Immature natural killer cell (primary cell): ENCODE data around the gene CREB3L1. TPM values are rescaled to one million over a fixed set of nuclear protein-coding genes. Genes with fewer than 3 reads are reported as not detected.

Experiments used
- DNase-seq, 3 donors: peaks; one replicate each; pipeline ENCODE4 v3.0.0; 2022; ENCODE audit warnings: mixed read lengths in 1 of 3
- H3K27ac Mint-ChIP-seq, 6 donors: one replicate each; pipeline ENCODE4 v1.8.0; 2020; ENCODE audit warnings: mixed read lengths in 6 of 6, mild to moderate bottlenecking in 5 of 6, inconsistent platforms in 4 of 6, moderate library complexity in 3 of 6
- H3K27me3 Mint-ChIP-seq, 3 donors: one replicate each; pipeline ENCODE4 v1.8.0; 2020 to 2021; ENCODE audit warnings: low read depth in 3 of 3, mild to moderate bottlenecking in 3 of 3, mixed read lengths in 3 of 3, moderate library complexity in 3 of 3, inconsistent platforms in 1 of 3
- H3K36me3 Mint-ChIP-seq, 3 donors: one replicate each; pipeline ENCODE4 v1.8.0; 2020; ENCODE audit warnings: mixed read lengths in 3 of 3, inconsistent platforms in 2 of 3, mild to moderate bottlenecking in 2 of 3
- H3K4me1 Mint-ChIP-seq, 2 donors: one replicate each; pipeline ENCODE4 v1.8.0; 2020; ENCODE audit warnings: inconsistent platforms in 2 of 2, mild to moderate bottlenecking in 2 of 2, mixed read lengths in 2 of 2, moderate library complexity in 1 of 2
- H3K4me3 Mint-ChIP-seq, 5 donors: one replicate each; pipeline ENCODE4 v1.8.0; 2020; ENCODE audit warnings: mild to moderate bottlenecking in 5 of 5, mixed read lengths in 5 of 5, inconsistent platforms in 3 of 5, moderate library complexity in 3 of 5
- H3K9me3 Mint-ChIP-seq, 6 donors: one replicate each; pipeline ENCODE4 v1.8.0; 2020; ENCODE audit warnings: mild to moderate bottlenecking in 6 of 6, mixed read lengths in 6 of 6, inconsistent platforms in 4 of 6, moderate library complexity in 3 of 6
- polyA plus RNA-seq, 3 donors: library from polyadenylated mRNA; unstranded; fragments of 300-500 nt; fragmentation: Illumina TruSeq; gene quantifications; one replicate each; pipeline ENCODE4 v1.2.3, GENCODE V29; 2021

The CREB3L1 gene
- polyA plus RNA-seq, 3 donors from 2014 or later, result not detected

DNA sequence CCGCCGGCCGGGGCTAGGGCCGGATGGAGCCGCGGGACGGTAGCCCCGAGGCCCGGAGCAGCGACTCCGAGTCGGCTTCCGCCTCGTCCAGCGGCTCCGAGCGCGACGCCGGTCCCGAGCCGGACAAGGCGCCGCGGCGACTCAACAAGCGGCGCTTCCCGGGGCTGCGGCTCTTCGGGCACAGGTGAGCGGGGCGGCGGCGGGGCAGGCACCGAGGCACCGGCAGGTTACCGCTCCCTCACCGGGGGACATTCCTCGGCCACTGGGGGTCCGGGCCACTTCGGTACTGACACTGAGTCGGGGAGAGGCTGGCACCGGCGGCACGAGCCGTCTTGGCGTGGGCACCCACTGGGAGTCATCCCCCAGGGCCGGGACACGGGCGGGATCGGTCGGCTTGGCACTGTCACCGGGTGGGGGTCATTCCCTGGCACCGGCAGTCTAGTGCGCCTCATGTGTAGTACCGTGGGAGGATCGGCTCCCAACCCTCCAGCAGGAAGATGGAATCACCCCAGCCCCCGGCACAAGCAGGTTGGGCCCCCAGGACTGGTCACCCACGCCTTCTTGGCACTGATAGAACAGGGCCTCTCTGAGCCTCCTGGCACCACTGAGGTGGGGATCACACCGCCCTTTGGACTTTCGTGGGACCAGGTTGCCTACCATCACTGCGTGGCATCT is 70.3 kb downstream of the CREB3L1 start:
- peaks cover 0 to 10% (median 0%) of the 10 kb centered on the region in 3 donors for H3K36me3 Mint-ChIP-seq
- DNase-seq, result no peak
- peaks cover 65 to 70% of the 10 kb centered on the region in 2 donors for H3K4me1 Mint-ChIP-seq
- H3K4me3 Mint-ChIP-seq, result peak overlapping the region; percentile 95 to 99 (median 97)
- H3K9me3 Mint-ChIP-seq, result no peaks in the 10 kb centered on the region
- H3K27me3 Mint-ChIP-seq, result peaks cover 15 to 34% (median 24%) of the 10 kb centered on the region in 3 donors
- peak overlapping the region; percentile 91 to 98 (median 96) for H3K27ac Mint-ChIP-seq

DNA sequence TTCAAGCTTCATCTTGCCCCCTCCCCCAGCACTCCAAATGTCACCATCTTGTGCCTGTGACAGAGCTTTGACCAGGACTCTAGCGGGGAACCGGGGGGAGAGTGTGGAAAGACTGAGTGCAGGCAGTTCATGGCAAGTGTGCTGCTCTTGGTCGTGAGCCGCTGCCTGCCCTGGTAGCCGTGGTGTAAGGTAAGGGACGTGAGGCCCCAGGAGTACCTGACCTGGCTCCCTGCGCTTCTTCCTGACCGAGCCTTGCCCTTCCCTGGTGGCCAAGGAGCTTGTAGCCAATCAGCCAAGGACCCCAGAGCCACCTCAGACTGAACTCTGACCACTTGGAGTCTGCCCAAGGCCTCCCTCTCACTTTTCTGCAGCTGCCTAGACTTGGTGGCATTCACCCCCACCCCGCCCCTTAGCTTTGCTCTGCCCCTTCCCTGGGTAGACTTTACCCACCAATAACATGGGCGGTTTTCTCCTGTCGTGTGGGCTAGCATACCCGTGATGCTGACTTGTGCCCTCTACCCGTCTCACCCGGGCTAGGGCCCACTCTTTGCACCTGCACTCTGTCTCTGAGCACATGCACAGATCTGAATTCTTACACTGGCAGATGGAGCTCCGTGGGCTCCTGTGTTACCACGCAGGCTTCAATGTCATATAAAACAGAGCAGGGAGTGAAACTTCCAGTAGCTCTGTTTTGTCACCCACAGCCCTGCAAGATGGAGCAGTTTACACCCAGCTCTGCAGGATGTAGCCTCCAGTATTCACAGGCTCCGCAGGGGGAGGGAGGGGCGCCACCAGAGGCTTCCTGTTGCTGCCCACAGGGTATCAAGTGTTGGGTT is 71.3 kb downstream of the CREB3L1 start:
- peak; percentile 83 to 85 (median 83) for DNase-seq
- Mint-ChIP-seq H3K36me3 (peaks cover 0 to 10% (median 0%) of the 10 kb centered on the region in 3 donors), H3K4me3 (peak overlapping the region; percentile 95 to 99 (median 97)), H3K27ac (peak overlapping the region; percentile 91 to 98 (median 96)), H3K27me3 (peaks cover 15 to 34% (median 26%) of the 10 kb centered on the region in 3 donors), H3K4me1 (peaks cover 75 to 80% of the 10 kb centered on the region in 2 donors), H3K9me3 (no peaks in the 10 kb centered on the region)

DNA sequence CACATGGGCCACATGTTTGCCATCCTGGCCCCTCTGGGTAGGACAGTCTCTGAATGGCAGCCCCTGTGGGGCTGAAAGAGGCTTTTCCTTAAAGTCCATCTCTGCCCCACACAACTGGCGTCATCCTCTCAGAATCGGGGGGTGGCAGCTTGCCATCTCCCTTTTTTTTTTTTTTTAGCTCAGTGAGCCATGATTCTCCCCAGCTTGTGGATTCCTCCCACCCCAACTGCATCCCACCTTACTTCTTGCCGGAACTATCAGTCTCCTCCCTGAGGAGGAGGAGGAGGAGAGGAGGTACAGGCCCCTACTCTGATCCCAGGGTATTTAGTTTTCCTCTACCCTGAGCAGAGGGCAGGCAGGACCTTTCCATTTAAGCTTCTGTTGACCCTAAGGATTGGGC is 73.2 kb downstream of the CREB3L1 start:
- peaks cover 15 to 30% (median 23%) of the 10 kb centered on the region in 3 donors for H3K27me3 Mint-ChIP-seq
- peaks cover 0 to 10% (median 0%) of the 10 kb centered on the region in 3 donors for H3K36me3 Mint-ChIP-seq
- DNase-seq, result no peak
- H3K4me3 Mint-ChIP-seq, result peak overlapping the region; percentile 67 to 99 (median 97)
- no peaks in the 10 kb centered on the region for H3K9me3 Mint-ChIP-seq
- H3K27ac Mint-ChIP-seq, result peak overlapping the region in 5 of 6 donors; percentile 17 to 96 (median 70)
- peaks cover 79 to 86% of the 10 kb centered on the region in 2 donors for H3K4me1 Mint-ChIP-seq

DNA sequence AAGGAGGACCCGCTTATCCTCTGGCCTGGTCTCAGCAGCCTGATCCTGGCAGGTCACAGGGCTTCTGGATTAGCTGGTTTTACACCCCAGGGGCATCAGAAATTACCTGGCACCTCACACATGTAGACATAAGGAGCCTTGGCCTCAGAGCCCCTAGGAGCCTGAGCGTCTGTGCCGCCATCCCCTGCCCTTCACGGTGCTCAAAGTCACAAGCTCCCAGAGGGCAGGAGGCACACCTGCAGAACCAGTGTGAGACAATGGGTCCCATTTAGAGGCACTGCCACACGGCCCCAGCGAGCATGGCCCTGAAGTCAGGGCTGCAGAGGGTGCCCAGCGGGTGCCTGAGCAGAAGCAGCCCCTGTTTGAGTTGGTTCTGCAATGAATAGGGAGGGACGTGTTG is 73.7 kb downstream of the CREB3L1 start:
- peak overlapping the region; percentile 70 to 96 (median 82) for H3K27ac Mint-ChIP-seq
- peaks cover 79 to 85% of the 10 kb centered on the region in 2 donors for H3K4me1 Mint-ChIP-seq

DNA sequence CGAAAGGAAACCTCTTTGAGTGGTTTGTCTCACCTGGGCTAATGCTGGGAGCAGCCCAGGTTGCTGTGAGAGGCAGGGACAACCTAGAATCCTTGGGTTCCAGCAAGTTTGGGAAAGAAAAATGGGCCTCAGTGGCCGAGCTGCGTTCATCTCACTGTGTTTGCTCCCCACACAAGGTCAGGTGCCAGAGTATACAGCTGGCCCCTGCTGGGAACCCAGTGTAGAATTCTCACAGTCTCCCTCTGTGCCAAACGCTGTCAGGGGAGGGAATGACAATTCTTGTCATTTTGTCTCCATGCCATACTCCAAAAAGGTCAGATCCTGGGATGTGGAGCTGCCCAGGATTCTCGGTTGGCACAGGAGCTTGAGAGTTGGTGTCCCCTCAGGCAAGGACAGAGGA is 74.1 kb downstream of the CREB3L1 start:
- peaks cover 79 to 85% of the 10 kb centered on the region in 2 donors for H3K4me1 Mint-ChIP-seq
- peaks cover 0 to 10% (median 0%) of the 10 kb centered on the region in 3 donors for H3K36me3 Mint-ChIP-seq
- DNase-seq, result no peak
- H3K9me3 Mint-ChIP-seq, result no peaks in the 10 kb centered on the region
- peaks cover 10 to 21% (median 18%) of the 10 kb centered on the region in 3 donors for H3K27me3 Mint-ChIP-seq
- peak overlapping the region; percentile 67 to 99 (median 97) for H3K4me3 Mint-ChIP-seq
- peak overlapping the region; percentile 70 to 96 (median 82) for H3K27ac Mint-ChIP-seq

More for the DNA sequence above, 73.7 kb downstream of the CREB3L1 start:
- H3K27me3 Mint-ChIP-seq, result peaks cover 13 to 26% (median 23%) of the 10 kb centered on the region in 3 donors
- H3K9me3 Mint-ChIP-seq, result no peaks in the 10 kb centered on the region
- H3K36me3 Mint-ChIP-seq, result peaks cover 0 to 10% (median 0%) of the 10 kb centered on the region in 3 donors
- no peak for DNase-seq
- peak overlapping the region; percentile 67 to 99 (median 97) for H3K4me3 Mint-ChIP-seq

DNA sequence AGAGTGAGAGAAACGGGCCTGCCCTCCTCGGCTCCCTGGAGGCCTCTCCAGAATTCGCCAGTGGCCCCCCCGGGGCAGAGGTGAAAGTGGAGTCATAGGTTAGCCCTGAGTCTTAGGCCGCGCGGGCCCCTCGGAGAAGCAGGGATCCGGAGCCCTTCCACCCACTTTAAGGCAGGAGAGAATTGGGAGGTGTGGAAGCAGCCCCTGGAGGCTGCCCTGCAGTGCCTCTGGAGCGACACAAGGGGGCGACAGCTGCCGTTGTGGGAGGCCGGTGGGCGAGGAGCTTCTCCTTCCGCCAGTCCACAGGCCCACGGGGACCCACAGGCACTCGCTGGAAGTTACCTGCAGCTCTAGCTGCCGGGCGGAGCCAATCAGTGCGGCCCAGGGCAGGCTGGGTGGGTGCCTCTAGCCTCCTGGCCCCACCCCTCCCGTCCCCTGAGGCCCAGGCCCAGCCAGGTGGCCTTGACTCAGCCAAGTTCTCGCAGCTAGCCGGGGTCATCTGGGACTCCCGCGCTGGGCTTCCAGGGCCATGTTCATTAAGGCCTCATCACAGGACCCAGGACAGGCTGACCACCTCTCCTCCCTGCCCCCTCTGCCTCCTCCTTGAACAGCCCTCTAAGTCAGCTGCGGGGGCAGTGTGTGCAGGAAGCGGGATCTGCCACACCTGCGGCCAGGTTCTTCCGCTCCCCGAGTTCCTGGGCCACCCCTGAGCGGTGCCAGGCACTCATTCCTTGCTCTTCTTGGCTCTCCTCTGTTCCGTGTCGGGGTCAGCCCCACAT is 74.8 kb downstream of the CREB3L1 start:
- Mint-ChIP-seq H3K4me3 (peak overlapping the region; percentile 72 to 99 (median 97)), H3K27me3 (peaks cover 5 to 16% (median 14%) of the 10 kb centered on the region in 3 donors), H3K27ac (peak overlapping the region; percentile 70 to 96 (median 91)), H3K9me3 (no peaks in the 10 kb centered on the region), H3K36me3 (peaks cover 0 to 10% (median 0%) of the 10 kb centered on the region in 3 donors), H3K4me1 (peaks cover 81 to 87% of the 10 kb centered on the region in 2 donors)
- DNase-seq, result peak; percentile 60 to 74 (median 68)

DNA sequence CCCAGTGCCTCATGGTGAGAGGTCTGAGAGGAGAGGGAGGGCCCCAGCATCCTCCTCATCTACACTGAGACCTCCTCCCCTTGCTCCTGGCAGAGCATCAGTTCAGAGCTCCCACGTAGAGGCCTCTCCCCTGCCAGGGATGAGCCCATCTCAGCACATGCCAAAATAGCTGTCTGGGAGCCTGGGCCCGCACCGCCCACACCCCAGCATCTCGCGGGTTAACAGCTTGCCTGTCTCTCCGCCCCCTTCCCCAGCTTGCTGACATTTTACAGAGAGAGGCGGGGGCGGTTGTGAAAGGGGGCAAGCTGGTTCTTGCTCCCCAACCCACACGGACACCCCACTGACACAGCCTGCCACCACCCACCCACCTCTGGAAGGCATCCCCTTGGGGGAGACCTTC is 76.2 kb downstream of the CREB3L1 start:
- Mint-ChIP-seq H3K27ac (peak overlapping the region; percentile 63 to 92 (median 88)), H3K9me3 (no peaks in the 10 kb centered on the region), H3K27me3 (peaks cover 4 to 13% (median 9%) of the 10 kb centered on the region in 3 donors), H3K4me3 (peak overlapping the region; percentile 68 to 78 (median 74)), H3K4me1 (peaks cover 93 to 98% of the 10 kb centered on the region in 2 donors), H3K36me3 (peaks cover 0 to 10% (median 0%) of the 10 kb centered on the region in 3 donors)
- DNase-seq, result no peak

DNA sequence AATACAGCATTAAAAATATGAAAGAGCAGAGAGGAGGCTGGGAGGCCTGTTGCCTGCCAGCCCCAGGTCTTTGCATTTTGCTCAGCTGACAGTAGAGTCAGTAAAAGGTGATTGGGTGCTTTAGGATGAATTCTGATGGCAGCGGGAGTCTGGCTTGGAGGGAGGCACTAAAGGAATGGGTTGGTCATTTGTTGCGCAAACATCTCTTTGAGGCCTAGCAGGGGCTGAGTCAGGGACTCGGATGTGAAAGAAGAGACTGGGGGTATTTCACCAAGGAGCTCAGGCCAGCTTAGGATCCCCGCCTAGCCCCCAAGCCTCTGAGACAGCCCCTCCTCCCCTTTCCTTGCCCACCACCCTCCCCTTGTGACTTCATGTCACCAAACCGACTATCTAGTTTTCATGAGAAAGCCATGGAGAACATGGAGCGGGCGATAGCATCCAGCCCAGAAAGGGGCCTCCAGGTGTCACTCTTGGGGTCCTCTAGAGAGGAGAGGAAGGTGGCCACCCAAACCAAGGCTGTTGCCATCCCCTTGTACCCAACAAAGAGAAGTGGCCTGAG is 79.5 kb downstream of the CREB3L1 start:
- peak overlapping the region; percentile 45 to 67 (median 58) for H3K4me3 Mint-ChIP-seq
- H3K27ac Mint-ChIP-seq, result peak overlapping the region; percentile 73 to 91 (median 82)
- no peaks in the 10 kb centered on the region for H3K9me3 Mint-ChIP-seq
- peaks cover 83 to 90% of the 10 kb centered on the region in 2 donors for H3K4me1 Mint-ChIP-seq
- no peak for DNase-seq
- no peaks in the 10 kb centered on the region for H3K36me3 Mint-ChIP-seq
- H3K27me3 Mint-ChIP-seq, result peaks cover 0 to 8% (median 7%) of the 10 kb centered on the region in 3 donors

DNA sequence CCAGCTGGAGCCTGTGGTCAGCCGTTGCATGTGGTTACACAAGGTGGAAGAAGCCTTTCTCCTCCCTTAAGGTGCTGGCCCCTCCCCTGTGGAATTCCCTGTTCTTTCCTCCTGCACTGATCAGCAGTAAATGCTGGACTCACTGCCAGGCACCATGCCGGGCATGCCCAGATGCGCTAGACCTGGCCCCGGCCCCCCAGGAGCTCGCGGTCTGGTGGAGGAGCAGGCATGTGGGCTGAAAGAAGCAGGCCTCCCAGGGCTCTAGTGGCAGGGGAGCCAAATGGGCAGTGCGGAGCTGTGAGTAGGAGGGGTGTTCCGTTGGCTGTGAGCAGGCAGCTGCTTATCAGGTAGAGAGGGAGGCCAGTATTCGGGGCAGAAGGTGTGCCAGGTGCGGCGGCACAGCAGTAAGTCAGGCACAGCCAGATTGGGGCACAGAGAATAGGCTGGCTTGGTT is 80.0 kb downstream of the CREB3L1 start:
- Mint-ChIP-seq H3K9me3 (no peaks in the 10 kb centered on the region), H3K27me3 (peaks cover 0 to 7% (median 6%) of the 10 kb centered on the region in 3 donors), H3K36me3 (no peaks in the 10 kb centered on the region), H3K4me3 (peak overlapping the region; percentile 6 to 53 (median 31)), H3K4me1 (peaks cover 85 to 91% of the 10 kb centered on the region in 2 donors), H3K27ac (peak overlapping the region; percentile 73 to 94 (median 80))
- no peak for DNase-seq

DNA sequence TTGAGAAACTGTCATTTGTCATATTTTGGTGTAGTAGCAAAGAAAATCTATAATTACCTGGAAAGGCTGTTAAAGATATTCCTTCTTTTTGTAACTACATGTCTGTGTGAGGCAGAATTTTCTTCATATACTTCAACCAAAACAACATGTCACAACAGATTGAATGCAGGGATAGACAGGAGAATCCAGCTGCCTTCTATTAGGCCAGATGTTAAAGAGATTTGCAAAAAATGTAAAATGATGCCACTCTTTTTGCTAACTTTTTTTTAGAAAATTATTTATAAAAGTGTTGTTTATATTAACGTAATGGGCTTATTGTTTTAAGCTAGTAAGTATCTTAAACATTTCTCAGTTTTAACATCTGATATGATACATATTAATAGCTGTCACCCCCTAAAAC is 82.5 kb downstream of the CREB3L1 start:
- no peaks in the 10 kb centered on the region for H3K9me3 Mint-ChIP-seq
- H3K4me3 Mint-ChIP-seq, result peak overlapping the region in 4 of 5 donors; percentile 30 to 62 (median 46)

DNA sequence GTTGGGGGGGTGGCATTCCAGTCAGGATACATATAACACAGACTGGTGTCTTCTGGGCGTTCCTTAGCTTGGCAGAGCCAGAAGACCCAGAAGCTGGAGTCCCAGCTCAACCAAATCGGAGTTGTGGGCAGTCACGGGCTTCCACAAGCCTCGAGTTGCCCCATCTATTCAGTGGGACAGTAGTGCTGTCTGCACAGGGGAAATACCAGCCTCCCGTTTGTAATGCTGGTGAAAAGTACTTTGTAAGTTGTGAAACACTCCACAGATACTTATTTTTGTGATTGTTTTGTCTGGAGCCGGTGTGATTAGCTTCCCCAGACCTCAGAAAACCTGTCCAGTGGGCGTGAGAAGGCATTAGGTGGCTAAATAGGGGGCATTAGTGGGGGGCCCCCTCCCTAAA is 83.4 kb downstream of the CREB3L1 start:
- DNase-seq, result no peak
- Mint-ChIP-seq H3K36me3 (no peaks in the 10 kb centered on the region), H3K27ac (peak overlapping the region; percentile 85 to 95 (median 92)), H3K4me3 (peak overlapping the region; percentile 83 to 94 (median 85)), H3K4me1 (peaks cover 89 to 91% of the 10 kb centered on the region in 2 donors), H3K9me3 (no peaks in the 10 kb centered on the region), H3K27me3 (peaks cover 1 to 8% (median 4%) of the 10 kb centered on the region in 3 donors)

More for the DNA sequence above, 82.5 kb downstream of the CREB3L1 start:
- Mint-ChIP-seq H3K27ac (peak overlapping the region; percentile 27 to 95 (median 81)), H3K27me3 (peaks cover 1 to 6% (median 3%) of the 10 kb centered on the region in 3 donors), H3K36me3 (no peaks in the 10 kb centered on the region), H3K4me1 (peaks cover 86 to 90% of the 10 kb centered on the region in 2 donors)
- no peak for DNase-seq

DNA sequence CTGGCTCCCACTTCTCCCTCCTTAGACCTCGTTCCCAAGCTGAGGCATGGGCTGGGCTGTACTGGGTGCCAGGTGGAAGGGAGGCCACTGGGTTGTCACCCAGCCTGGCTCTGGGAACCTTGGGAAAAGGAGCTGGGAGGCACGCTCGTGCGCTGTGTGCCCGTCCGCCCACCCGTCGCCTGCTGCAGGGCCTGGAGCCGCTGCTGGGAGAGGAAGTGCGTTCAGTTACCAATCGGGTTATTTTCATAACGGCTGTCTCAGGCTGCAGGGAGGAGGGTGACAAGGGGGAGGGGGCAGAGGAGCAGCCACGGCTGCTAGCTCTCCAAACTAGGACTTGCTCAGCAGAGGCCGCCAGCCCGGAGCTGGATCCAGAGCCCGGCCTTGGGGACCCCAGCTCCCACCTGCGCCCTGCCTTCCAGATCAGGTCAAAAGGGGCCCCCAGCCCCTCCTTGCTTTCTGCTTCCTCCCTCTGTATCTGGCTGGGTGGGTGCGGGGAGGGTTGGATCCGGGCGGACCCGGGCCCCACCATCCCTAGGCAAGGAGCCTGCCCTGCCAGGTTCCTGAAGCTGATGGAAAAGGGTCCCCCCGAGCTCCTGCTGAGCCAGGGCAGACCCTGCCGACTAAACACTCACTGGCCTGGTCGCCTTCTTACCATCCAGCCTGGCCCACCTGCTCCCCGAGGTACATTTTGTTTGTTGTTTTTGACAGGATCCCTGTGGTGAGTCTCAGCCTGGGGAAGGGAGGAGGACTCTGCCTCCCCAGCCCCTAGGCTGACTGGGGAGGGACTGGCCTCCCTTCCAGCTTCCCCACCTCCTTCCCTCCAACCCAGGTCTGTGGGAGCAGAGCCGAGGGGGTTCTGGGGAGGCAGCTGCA is 84.1 kb downstream of the CREB3L1 start:
- Mint-ChIP-seq H3K27ac (peak overlapping the region; percentile 85 to 95 (median 92)), H3K36me3 (no peaks in the 10 kb centered on the region), H3K4me1 (peaks cover 84 to 86% of the 10 kb centered on the region in 2 donors), H3K4me3 (peak overlapping the region; percentile 83 to 94 (median 85)), H3K9me3 (no peaks in the 10 kb centered on the region), H3K27me3 (peaks cover 1 to 8% (median 4%) of the 10 kb centered on the region in 3 donors)
- DNase-seq, result peak; percentile 62 to 68 (median 65)
